Ecto neural progenitor cell (in vitro differentiated cells): ENCODE data around the gene SPATA18.
"Not testable (repeated sequence)": the region's sequence is repeated elsewhere in the genome, so short reads cannot be mapped to it uniquely, and the experiment has no call there.

ENCODE experiments used
- DNase-seq: peaks from one replicate; pipeline ENCODE4 v3.0.0-alpha.2; 2018; ENCODE audit warnings: low spot score

The SPATA18 gene

DNA sequence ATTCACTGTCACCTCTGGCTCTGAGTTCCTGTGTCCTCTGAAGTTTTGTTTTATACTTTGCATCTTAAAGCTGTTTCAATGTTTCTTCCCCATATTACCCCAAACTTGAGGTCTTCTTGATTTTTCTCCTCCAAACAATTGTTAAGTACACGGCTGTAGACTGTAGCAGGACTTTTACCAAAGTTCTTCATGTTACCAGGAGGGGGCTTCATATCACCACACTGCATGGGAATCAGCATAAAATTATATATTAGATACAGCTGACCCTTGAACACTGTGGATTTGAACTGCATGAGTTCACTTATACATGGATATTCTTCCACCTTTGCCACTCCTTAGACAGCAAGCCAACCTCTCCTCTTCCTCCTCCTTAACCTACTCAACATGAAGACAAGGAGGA lies 56.6 kb downstream of the SPATA18 start:
- no peak for DNase-seq

GRCh38 chr4:52110171-52110570 lies 59.1 kb downstream of the SPATA18 start:
- no peak for DNase-seq

GRCh38 chr4:52111995-52112394 lies 60.9 kb downstream of the SPATA18 start:
- no peak for DNase-seq

- no peak for DNase-seq
Measured at GRCh38 chr4:52112411-52112810, 61.3 kb downstream of the SPATA18 start.

GRCh38 chr4:52116641-52117040 lies 65.5 kb downstream of the SPATA18 start:
- no peak for DNase-seq

DNA sequence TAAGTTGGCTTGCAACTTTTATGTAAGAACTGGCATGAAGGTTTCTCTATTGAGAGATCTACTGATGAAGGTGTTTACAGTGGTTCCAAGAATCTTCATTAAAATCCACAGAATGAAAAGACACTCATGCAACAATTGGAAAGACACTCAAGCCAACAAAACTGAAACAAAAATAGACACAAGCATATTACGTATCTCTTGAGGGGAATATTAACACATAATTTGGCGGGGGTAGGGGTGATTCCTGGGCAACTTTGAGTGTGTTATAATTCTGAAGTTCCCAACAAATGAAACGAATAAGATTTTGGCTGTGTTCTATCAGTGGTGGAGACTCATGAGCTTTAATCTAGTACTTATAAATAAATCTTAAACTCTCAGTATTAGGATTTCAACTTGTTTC lies 75.1 kb downstream of the SPATA18 start:
- DNase-seq = no peak

GRCh38 chr4:52126966-52127365 lies 75.9 kb downstream of the SPATA18 start:
- no peak for DNase-seq

GRCh38 chr4:52135171-52135570 lies 84.1 kb downstream of the SPATA18 start:
- DNase-seq = no peak

DNA sequence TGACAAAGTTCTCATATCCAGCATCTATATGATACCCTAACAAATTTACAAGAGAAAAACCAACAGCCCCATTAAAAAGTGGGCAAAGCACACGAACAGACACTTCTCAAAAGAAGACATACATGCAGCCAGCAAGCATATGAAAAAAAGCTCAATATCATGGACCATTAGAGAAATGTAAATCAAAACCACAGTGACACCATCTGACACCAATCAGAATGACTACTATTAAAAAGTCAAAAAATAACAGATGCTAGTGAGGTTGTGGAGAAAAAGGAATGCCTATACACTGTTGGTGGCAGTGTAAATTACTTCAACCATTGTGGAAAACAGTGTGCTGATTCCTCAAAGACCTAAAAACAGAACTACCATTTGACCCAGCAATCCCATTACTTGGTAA lies 86.0 kb downstream of the SPATA18 start:
- not testable (repeated sequence) for DNase-seq

- no peak for DNase-seq
Measured at GRCh38 chr4:52142816-52143215, 91.7 kb downstream of the SPATA18 start.

GRCh38 chr4:52143815-52144214 lies 92.7 kb downstream of the SPATA18 start:
- DNase-seq = no peak

GRCh38 chr4:52144372-52144771 lies 93.3 kb downstream of the SPATA18 start:
- DNase-seq = no peak
